Stimulated activated CD8-positive, alpha-beta memory T cell treated with anti-CD3 and anti-CD28 coated beads, Interleukin-15, amount 100 ng/mL, for 1 hour (primary cell): Measurements from ENCODE around the gene TAF3.

Experiments
- DNase-seq: peaks from one replicate; pipeline ENCODE4 v3.0.0-alpha.2; 2020; ENCODE audit warnings: low read depth

Gene TAF3

GRCh38 chr10:8035006-8035640, 216.8 kb downstream of the TAF3 start:
- DNase-seq = no peak

GRCh38 chr10:8035641-8036470, 217.6 kb downstream of the TAF3 start:
- DNase-seq = no peak

DNA sequence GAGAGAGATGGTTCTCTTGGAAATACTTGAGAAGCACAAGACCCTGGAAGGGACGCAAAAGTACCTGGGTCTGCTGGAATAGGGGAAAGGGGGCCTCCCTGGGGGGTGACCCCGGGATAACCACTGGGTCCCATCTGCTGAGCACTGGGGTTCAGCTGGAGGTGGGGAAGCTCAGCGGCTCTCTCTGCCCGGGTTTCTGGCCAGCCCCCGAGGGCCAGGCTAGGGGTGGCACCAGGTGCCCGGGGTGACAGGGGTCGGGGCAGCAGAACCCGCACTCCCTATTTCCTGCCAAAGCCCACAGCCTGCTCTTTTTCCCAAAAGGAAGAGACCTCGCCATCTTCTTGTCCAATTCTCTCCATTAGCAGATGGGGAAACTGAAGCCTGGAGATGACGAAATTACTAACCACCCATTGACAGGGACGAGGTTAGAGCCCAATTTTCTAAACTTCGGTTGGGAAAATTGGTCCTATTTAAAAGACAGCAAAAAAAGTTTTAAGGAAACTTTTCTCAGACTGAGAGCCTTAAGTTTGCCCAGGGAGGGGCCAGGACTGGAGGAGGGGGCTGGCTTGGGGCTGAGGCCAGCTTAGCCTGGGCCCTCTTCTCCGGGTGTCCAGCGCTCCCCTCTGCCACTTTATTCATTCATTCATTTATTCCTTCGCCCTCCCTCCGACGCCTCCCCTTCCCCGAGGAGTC, 218.3 kb downstream of the TAF3 start:
- DNase-seq = no peak

GRCh38 chr10:8037199-8037801, 219.0 kb downstream of the TAF3 start:
- no peak for DNase-seq

GRCh38 chr10:8037941-8038894, 219.9 kb downstream of the TAF3 start:
- no peak for DNase-seq

DNA sequence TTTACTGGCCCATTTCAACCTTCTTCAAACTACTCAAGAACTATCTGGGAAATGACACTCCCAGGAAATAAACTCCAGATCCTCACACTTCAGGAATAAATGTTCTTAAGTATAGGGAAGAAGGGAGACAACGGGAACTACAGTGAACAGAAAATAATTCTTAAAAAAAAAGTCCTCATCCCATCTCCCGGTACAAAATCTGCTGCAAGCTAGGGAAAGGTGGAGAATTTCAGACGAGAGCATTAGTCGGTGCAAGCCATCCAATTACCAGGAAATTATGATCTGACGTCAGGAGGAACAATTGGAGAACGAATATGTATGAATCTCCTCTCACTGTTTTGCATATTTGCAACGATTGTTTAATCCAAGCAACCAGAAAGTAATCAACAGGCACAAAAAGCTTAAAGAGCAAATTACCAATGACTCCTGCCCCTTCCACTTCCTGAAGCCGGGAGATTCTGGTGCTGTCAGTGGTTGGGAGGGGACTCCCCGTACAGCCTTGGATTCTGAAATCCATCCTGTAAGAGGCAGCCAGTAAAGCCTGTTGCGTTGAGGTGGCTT, 221.1 kb downstream of the TAF3 start:
- no peak for DNase-seq

- no peak for DNase-seq
Observed at GRCh38 chr10:8040651-8041050, 222.3 kb downstream of the TAF3 start.

DNA sequence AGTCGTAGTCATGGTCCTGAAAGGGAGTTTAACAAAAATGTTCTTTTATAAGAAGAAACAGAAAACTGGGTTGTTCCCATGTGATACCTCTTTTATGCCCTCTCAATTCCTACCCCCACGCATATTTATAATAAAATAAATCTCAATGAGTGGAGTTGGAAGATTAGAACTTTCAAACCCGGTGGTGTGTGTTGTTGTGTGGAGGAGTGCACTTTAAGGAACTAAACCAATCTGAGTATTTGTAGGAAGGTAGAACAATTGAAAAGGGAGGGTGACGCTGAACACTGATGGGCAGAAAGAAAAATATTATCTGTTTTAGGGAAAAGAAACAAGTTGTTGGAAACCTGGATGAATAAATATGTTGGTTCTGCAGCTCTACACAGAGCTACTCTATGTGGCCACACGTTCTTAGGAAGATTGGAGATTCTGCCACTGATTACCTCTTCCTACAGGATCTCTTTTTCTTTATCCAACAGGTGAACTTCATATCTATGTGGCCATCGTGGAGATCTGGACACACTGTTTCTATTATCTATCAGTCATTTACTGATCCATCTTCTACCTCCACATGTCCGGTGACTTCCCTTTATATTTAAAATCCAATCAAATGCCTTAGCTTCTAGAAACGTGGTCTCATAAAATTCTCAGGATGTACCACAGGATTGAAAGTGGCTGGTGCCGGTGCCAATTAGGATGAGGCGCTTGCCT, 223.1 kb downstream of the TAF3 start:
- no peak for DNase-seq

GRCh38 chr10:8041992-8042720, 223.9 kb downstream of the TAF3 start:
- no peak for DNase-seq

GRCh38 chr10:8042721-8043568, 224.6 kb downstream of the TAF3 start:
- DNase-seq = no peak

DNA sequence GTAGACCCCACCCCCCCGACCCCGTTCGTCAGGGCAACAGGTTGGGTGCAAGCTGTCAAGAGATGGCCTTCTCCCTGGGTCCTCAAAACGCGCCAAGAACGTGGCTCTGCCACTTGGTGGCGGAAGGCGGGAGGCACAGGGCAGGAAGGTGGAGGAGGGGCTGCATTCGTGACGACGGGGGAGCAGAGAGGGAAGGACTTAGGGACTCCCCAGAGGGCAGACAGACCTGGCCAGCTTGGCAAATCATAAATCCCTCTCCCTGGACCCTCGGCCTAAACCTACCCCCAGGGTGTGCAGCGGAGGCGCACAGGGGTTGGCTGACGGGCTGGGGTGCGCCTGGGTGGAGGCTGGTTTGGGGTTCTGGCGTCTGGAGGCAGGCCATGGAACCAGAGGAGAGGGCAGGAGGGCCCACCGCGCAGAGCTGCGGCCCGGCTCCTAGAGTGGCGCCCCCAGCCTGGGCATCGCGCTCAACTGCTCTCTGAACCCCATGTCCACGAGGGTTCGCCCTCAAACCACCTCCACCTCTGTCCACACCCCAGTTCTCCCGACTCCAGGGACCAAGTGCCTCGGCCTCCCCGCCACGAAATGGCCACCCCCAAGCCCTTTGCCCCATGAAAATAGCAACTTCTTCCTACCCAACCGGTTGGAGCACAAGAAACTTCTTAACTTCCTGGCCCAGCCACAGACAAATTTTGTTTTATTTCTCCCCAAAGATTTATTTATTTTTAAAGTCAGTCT, 225.4 kb downstream of the TAF3 start:
- no peak for DNase-seq

DNA sequence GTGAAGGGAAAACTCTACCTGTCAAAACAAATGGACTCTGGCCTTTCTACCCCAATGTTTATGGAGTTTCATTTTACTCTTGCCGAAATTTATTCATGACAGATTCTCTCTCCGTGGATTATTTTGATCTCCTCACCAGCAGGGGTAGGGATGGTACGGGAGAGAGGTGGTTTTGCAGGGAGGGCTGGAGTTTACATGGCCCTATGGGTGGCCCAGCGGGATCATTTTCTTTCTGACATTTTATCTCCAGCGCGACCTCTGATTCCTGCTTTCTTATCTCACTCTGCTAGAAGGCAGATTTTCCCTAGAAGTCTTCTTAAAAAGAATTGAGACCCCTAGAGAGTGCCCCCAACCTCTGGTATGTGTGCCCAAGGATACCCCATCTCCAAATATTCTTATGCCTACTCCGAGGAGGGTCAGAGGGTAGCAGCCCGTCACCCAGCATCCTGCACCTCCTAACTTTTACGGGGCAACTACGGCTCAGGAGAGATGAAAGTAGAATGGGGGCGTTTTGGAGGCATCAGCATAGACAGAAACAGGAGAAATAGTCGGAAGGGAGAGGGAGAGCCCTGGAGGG, 226.1 kb downstream of the TAF3 start:
- DNase-seq = no peak

- DNase-seq = no peak
Observed at GRCh38 chr10:8044908-8045725, 226.8 kb downstream of the TAF3 start.

DNA sequence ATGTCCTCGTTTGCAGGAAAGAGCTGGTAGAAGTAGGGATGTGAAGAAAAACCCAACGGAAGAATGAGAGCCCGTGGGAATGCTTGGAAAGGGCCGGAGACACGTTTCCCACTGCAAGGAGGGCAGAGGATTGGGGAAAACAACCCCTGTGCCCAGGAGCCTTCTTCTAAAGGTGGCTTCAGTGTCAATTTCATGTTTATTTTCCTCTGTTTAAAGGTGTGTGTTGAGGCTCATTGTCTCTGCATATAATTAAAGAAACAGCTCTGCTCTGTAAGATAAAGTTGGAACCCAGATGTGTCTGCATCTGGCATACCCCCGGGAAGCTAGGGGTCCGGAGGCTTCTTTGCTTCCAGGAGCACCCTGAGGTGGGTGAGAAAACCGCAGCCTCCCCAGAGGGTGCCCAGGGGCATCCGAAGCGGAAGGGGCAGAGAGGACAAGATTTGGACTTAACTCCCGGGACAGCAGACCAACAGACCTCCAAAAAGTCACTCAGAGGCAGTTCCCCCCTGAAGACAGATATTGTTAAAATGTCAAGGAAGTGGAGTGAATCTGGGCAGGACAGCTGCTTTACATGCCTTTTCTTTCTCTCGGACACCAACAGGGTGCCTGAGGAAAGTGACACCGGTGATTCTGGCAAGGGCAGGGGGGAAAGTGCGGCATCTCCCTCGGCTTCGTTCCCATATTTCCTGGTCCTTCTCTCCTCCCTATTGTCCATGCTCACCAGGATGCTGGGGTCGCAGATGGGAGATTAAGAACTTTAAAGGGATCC, 227.6 kb downstream of the TAF3 start:
- no peak for DNase-seq

DNA sequence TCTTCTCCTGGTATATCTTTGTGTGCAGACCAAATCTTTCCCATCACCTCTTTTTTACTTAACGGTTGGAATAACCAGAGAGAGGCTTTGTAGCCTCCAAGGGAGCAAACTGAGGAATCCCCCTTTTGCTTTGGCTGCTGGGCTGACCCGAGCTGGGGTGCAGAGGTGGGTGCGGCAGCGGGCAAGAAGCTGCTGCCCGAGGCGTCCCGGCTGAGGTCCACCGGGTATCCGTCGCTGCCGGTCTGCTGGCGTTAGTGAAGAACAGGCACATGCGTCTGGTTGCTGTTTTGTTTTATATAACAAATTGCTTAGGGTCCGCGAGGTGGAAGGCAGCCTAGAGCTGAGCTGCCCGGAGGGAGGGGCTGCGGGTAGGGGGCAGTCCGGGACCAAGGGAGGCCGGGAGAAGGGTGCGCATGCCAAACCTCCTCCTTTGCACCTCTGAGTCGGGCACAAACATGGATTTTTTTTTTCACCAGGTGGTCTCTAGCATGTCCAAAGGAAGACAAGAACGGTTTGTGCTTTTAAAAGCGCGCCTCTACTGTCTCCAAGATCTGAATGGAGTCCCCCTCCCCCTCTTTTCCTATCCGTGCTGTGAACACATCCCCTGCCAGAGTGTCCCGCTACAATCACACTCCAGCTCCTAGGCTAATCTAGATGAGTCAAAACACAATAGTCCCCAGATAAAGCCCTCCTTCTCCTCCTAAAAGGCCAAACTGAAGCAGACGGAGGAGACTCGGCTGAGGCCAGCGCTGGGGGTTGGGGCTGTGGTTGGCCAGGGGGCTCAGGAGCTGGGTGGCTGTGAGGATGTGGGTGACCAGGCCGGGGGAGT, 229.4 kb downstream of the TAF3 start:
- no peak for DNase-seq
